Testis (tissue), 2 donors: ENCODE results near the gene DDRGK1.

Experiments
- POLR2A ChIP-seq: fragments of 450-650 bp; IDR thresholded peaks from one replicate; pipeline ENCODE4 v1.6.1; 2017; ENCODE audit warnings: antibody characterized with exemption, mild to moderate bottlenecking, moderate library complexity
- TF ChIP-seq, protein P1 (sequence below), 3 experiments: fragments of 450-650 bp in 2 of 3; fragments of 200-600 bp in 1 of 3; sonication (generic) in 1 of 3; IDR thresholded peaks; one replicate each; pipeline ENCODE4 v1.5.1; 2016 to 2019; ENCODE audit warnings: antibody characterized with exemption in 3 of 3, mild to moderate bottlenecking in 2 of 3, moderate library complexity in 1 of 3

DNA sequence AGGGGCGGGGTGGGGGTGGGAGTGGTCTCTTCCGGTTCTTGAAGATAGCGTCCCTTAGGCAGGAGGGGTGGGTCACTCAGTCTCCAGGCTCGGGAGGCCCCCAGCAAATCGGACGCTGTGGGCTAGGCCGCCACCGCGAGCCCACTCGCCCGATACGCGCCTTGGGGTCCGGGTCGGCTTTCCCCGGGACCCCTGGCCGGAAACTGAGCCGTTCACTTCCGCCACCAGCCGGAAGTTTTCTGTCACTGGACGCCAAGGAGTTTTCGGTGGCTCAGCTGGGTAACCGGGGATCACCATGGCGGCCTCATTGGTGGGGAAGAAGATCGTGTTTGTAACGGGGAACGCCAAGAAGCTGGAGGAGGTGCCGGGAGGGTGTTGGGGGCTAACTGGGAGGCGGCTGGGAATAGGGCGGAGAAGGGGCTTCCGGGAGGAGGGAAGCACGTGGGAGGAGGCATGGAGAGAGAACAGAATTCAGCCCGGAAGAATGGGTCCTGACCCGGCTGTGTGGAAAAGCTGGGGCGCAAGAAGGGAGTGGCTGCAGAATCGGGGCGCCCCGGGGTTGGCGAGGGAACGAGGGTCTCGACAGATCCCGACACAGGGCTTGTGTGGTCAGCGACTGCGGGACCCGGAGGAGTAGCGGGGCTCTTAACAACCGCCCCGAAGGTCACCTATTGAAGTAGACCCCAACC is 4.9 kb upstream of the DDRGK1 start, which contains the start of gene ITPA:
- TF ChIP-seq POLR2A = no peak
- TF ChIP-seq, protein P1, sequence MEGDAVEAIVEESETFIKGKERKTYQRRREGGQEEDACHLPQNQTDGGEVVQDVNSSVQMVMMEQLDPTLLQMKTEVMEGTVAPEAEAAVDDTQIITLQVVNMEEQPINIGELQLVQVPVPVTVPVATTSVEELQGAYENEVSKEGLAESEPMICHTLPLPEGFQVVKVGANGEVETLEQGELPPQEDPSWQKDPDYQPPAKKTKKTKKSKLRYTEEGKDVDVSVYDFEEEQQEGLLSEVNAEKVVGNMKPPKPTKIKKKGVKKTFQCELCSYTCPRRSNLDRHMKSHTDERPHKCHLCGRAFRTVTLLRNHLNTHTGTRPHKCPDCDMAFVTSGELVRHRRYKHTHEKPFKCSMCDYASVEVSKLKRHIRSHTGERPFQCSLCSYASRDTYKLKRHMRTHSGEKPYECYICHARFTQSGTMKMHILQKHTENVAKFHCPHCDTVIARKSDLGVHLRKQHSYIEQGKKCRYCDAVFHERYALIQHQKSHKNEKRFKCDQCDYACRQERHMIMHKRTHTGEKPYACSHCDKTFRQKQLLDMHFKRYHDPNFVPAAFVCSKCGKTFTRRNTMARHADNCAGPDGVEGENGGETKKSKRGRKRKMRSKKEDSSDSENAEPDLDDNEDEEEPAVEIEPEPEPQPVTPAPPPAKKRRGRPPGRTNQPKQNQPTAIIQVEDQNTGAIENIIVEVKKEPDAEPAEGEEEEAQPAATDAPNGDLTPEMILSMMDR (IDR thresholded peaks at IDR 0.05) = no peak
